Measurements from ENCODE around the gene TTLL5. TPM values are rescaled to one million over a fixed set of nuclear protein-coding genes. Genes with fewer than 3 reads are reported as not detected.

TTLL5 gene
- total and polyA plus RNA-seq, 2 of the 13 experiments (the other 11 are each of a cell fraction or from before 2014, with no cell fraction given), result 11.8 to 18.8 TPM

- 96% methylated on average over 3 of the region's 3 CpGs for WGBS (ENCODE audit: low lambda C conversion rate)
- TF ChIP-seq CBX2 (IDR thresholded peaks at IDR 0.05; ENCODE audit: low read depth, low read length) (no peak), CBX2 (CRISPR knock-in tag; IDR thresholded peaks at IDR 0.05; ENCODE audit: low read depth) (no peak), GATAD2A (CRISPR knock-in tag; IDR thresholded peaks at IDR 0.05) (no peak), FOXM1 (CRISPR knock-in tag; IDR thresholded peaks at IDR 0.05) (no peak), ZNF878 (CRISPR knock-in tag; IDR thresholded peaks at IDR 0.05) (no peak), ZBTB49 (CRISPR knock-in tag; IDR thresholded peaks at IDR 0.05; ENCODE audit: borderline replicate concordance) (no peak), MTA3 (CRISPR knock-in tag; IDR thresholded peaks at IDR 0.05) (no peak), EED (CRISPR knock-in tag; IDR thresholded peaks at IDR 0.05) (no peak), ZNF12 (CRISPR knock-in tag; IDR thresholded peaks at IDR 0.05) (no peak), MED13 (CRISPR knock-in tag; IDR thresholded peaks at IDR 0.05) (no peak)
- Histone ChIP-seq H3K4me3 (replicated peaks in 1 of 3; ENCODE audit: insufficient read depth in 1 of 3, low read depth in 2 of 3, low read length in 3 of 3) (no peak overlapping the region), H3K4me2 (ENCODE audit: low read depth, low read length) (no peak overlapping the region), H3K27ac (ENCODE audit: extremely low read length, insufficient read depth, low read length) (no peak overlapping the region), H3K9ac (ENCODE audit: insufficient read depth, low read depth, low read length) (no peak overlapping the region), H2AFZ (ENCODE audit: low read length) (no peak overlapping the region), H3K79me2 (ENCODE audit: insufficient read depth, low read length) (no peaks in the 10 kb centered on the region), H3K9me3 (ENCODE audit: low read length) (no peaks in the 10 kb centered on the region), H4K20me1 (ENCODE audit: insufficient read depth, low read length) (no peaks in the 10 kb centered on the region), H3K4me1 (ENCODE audit: insufficient read depth, low read length) (no peaks in the 10 kb centered on the region), H3K27me3 (ENCODE audit: control insufficient read depth in 1 of 2, insufficient read depth in 2 of 2, low read length in 2 of 2) (no peaks in the 10 kb centered on the region), H3K36me3 (replicated peaks in 1 of 2; ENCODE audit: control insufficient read depth in 1 of 2, insufficient read depth in 2 of 2, low read length in 2 of 2) (peaks cover 3 to 31% of the 10 kb centered on the region in 2 experiments)
- no peak for FAIRE-seq
- ChIA-PET POLR2A (no interaction called here), CTCF (ENCODE audit: low intra/inter-chr PET ratio, low total read pairs) (no interaction called here)
- intact Hi-C loops (cut with micrococcal nuclease; ENCODE audit: unreplicated experiment), result no loop called here
- no peak for ATAC-seq
- no peak for DNase-seq (ENCODE audit: low spot score)
- BruUV-seq (replicated peaks), result no TSS peak
- in situ Hi-C loops (cut with HindIII; ENCODE audit: extremely low pct_ligation_motif_present, low pct_unique_long_range_greater_than_20kb), result no loop called here
Observed at GRCh38 chr14:75734854-75735253, 73.8 kb downstream of the TTLL5 start.
